HG03439 (cell line): Measurements from ENCODE around the gene CDH24.

Experiments used
- ATAC-seq: cut with Tn5 transposase; IDR thresholded peaks from one replicate; pipeline ENCODE4 v1.9.1; 2021; ENCODE audit warnings: mild to moderate bottlenecking, moderate library complexity; ENCODE audit not compliant: unreplicated experiment

The CDH24 gene, protein sequence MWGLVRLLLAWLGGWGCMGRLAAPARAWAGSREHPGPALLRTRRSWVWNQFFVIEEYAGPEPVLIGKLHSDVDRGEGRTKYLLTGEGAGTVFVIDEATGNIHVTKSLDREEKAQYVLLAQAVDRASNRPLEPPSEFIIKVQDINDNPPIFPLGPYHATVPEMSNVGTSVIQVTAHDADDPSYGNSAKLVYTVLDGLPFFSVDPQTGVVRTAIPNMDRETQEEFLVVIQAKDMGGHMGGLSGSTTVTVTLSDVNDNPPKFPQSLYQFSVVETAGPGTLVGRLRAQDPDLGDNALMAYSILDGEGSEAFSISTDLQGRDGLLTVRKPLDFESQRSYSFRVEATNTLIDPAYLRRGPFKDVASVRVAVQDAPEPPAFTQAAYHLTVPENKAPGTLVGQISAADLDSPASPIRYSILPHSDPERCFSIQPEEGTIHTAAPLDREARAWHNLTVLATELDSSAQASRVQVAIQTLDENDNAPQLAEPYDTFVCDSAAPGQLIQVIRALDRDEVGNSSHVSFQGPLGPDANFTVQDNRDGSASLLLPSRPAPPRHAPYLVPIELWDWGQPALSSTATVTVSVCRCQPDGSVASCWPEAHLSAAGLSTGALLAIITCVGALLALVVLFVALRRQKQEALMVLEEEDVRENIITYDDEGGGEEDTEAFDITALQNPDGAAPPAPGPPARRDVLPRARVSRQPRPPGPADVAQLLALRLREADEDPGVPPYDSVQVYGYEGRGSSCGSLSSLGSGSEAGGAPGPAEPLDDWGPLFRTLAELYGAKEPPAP

GRCh38 chr14:23056956-23057756 is at the start of gene CDH24:
TSS of gene CDH24 (minus strand) at chr14:23057520. CDS start at chr14:23055733, 1,787 bp downstream.
- ATAC-seq, result peak; percentile 31

- no peak for ATAC-seq
Measured at GRCh38 chr14:23106747-23107045, 49.4 kb upstream of the CDH24 start.

DNA sequence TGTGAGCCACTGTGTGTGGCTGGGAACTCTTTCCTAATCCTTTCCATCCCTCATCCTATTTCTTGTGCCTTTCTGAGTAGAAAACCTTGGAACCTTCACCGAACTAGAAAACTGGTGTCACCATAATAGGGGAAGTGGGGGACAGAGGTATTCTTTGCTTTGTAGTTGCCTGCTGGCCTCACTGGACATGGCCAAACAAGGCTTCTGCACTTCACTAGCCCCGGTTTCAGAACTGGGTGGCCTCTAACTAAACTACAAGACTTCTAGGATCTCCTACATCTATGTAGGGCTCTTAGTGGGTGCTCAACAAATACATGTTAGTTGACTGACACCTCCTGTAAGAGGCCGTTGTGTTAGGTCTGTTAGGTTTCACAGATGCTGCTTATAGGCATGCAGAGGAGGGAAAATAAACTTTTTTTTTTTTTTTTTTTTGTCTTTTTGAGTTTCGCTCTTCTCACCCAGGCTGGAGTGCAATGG is 48.1 kb upstream of the CDH24 start:
- ATAC-seq, result no peak

DNA sequence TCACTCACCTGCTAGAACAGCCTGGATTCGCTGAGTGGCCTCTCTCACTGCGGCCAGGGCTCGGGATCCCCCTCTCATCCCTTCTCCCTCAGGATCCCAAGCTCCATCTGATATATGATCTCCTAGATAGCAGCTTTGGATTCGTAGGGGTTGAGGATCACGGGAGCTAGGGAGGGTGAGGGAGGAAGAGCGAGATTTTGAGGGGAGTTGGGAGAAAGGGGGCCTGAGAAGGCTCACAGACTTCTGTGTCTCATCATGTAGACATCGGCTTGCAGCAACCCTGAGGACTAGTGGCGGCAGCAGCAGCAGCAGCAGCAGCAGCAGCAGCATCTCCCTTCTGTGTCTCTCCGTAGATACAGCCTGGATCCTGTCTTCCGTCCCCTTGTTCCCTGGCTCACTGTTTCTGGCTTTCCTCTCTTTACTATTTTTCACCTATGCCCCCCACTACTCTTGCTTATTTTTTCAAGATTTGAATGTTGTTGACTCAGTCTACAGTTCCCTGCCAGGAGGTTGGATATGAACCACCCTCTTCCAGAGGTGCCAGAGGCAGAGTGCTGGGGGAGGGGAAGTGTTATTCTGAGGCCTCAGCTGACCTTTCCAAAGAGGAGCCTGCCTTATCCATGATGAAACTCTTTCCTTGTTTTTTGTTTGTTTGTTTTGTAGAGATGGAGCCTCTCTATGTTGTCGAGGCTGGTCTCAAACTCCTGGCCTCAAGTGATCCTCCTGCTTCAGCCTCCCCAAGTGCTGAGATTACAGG is 47.4 kb upstream of the CDH24 start, which contains the start of gene CIROP:
CIROP (minus strand) TSS at position 399 of the 757 bp plus-strand sequence; CDS start at position 330, 69 bp downstream.
- no peak for ATAC-seq

DNA sequence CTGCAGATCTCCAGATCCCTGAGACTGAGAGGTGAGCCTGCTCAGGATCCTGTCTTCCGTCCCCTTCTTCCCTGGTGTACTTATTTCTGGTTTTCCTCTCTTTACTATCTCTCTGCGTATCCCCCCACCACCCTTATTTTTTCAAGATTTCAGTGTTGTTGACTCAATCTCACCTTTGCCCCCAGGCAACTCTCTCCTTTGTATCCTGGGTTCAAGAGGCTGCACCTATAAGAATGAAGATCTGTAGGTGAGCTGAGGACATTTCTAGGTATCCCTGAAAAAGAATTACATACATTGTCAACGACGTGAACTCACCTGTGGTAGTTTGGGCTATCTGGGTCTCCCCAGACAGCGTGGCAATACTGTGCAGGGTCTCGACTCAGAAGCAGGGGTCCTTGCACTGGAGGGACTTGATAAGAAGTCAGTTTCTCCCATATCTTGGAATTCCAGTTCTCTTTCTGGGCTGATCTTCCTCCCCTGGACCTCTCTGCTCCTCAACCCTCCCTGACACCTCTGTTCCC is 46.8 kb upstream of the CDH24 start:
- no peak for ATAC-seq

GRCh38 chr14:23103581-23103980 is 46.3 kb upstream of the CDH24 start:
- ATAC-seq, result no peak

- ATAC-seq, result no peak
Measured at GRCh38 chr14:23102801-23103200, 45.5 kb upstream of the CDH24 start.

GRCh38 chr14:23101986-23102625 is 44.8 kb upstream of the CDH24 start:
- ATAC-seq, result no peak

GRCh38 chr14:23101213-23101970 is 44.1 kb upstream of the CDH24 start:
- ATAC-seq, result no peak

DNA sequence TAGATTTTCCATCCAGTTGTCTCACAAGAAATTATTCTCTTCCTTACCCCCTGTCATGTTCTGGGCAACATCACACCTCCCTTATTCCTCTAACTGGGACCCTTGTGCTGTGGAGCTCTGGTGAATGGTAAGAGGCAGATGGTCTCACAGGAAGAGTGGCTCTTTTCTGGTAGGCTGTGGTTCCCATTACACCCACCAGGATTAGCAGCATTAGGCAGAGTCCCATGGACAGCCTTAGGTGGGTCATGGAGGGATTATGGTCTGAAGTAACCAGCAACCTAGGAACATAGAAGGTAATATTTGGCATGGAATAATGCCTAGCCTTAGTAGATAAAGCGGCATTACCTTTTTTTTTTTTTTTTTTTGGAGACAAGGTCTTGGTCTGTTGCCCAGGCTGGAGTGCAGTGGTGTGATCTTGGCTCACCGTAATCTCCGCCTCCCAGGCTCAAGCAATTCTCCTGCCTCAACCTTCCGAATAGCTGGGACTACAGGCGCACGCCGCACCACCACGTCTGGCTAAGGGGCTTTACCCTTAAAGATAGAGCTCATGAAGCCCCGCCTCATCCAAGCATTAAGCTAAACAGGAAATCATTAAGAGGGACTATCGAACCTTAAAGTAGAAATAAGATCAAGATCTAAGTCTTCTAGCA is 42.0 kb upstream of the CDH24 start:
- no peak for ATAC-seq

DNA sequence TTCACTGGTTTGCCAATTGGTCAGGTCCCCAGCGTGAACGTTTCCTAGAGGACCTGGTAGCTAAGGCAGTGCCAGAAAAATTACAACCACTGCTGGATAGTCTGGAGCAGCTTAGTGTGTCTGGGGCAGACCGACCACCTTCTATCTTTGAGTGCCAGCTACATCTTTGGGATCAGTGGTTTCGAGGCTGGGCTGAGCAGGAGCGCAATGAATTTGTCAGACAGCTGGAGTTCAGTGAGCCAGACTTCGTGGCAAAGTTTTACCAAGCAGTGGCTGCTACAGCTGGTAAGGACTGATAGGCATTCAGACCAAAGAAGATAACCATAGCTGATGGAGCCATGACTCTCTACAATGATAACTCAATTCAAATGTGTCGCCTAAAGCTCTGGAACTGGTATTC is 40.5 kb upstream of the CDH24 start:
- ATAC-seq, result no peak

DNA sequence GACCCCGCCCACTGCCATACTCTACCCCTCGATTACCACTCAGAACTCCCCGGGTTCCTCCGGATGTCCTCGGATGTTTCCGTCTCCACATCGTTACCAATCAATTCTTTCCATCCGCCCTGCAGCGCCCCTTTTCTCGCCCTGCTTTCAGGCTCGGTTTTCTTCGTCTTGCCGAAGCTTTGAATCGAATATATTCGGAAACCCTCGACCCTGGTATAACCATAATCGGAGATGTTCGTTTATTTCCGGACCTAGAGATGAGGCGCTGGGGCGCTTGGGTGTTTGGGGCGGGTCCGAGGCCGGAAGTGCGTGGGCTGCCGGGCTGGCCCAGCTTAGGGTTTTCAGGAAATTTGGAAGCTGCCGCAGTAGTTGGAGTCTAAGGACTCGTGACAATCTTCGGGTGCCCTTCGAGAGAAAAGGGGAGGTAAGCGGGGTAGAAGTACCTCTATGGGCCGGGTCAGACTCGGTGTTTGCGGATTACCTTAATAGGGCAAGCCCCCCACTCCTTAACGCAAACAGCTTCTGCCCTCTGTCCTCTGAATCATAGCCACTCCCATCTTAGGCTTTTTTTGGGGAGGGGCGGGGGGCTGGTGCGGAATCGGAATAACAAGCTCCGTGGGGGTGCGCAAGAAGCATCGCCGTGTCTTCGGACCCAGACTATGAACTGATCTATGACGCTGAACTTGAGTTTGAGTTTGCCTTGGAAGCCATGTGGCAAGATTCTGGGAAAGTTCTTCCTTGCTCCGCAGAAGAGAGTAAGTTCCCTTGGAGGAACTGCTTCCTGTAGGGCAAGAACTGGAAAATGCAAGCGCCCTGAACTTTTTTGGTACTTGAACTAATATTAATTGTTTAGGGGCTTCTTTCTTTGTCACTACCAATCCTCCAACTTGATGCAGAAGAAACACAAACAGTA is 38.1 kb upstream of the CDH24 start, which contains the start of gene C14orf119:
C14orf119 (plus strand) TSS at position 310 of the 913 bp plus-strand sequence. CDS start 2,154 bp downstream, outside the sequence.
- peak; percentile 93 for ATAC-seq

GRCh38 chr14:23094666-23095195 is 37.4 kb upstream of the CDH24 start, which contains the start of gene ACIN1:
TSS of gene ACIN1 (minus strand) at chr14:23095136. CDS start at chr14:23095112, 24 bp downstream.
- peak; percentile 41 for ATAC-seq

DNA sequence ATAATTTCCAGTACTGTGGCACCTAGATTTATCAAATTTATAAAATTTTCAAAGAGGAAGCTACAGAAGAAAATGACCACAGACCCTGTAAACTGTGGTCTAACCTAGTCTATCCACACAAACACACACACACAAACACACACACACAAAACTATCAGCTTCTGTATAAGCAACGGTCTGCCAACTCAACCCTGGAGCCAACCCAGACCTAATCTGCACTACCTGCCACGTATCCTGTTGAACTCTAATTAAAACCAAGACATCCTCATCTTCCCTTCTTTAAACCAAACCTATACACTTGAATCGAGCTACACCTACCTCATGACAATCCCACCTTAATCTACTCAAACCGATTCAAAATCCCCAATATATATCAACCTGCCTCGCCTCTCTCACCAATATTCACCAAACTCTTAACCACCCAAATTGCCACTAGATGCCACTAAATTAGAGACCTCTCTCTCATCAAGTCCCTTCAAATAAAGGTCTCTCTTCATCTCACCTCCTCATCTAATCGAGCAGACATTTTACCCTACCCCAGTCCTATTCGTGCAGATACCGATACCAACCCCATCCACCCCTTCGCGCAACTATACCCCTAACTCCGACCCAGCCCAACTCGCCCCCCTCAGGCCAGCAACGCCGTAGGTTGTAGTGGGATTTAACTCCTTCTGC is 36.8 kb upstream of the CDH24 start:
- no peak for ATAC-seq

DNA sequence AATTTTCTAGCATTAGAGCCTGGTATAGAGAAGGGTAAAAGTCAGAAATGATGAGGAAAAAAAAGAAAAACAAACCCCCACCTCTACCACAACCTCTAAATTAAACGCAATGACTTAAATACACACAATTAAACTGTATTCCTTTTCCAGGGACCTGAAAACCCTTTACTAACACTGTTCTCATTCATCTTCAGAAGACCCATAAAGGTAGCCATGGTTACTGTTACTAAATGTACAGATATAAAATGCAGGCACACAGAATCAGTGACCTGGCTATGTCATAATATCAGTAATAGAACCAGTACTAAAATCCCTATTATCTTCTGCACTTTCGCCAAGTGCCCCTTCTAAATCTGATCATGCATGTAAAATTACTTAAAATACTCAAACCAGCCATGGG is 36.2 kb upstream of the CDH24 start:
- no peak for ATAC-seq

GRCh38 chr14:23093104-23093503 is 35.8 kb upstream of the CDH24 start:
- ATAC-seq, result no peak
